EL (cell line): ENCODE data around the gene SMO.
"Not testable (repeated sequence)": the region's sequence is repeated elsewhere in the genome, so short reads cannot be mapped to it uniquely, and the experiment has no call there.

ENCODE experiments used
- DNase-seq: peaks from one replicate; pipeline ENCODE4 v3.0.0-alpha.2; 2016

SMO gene

DNA sequence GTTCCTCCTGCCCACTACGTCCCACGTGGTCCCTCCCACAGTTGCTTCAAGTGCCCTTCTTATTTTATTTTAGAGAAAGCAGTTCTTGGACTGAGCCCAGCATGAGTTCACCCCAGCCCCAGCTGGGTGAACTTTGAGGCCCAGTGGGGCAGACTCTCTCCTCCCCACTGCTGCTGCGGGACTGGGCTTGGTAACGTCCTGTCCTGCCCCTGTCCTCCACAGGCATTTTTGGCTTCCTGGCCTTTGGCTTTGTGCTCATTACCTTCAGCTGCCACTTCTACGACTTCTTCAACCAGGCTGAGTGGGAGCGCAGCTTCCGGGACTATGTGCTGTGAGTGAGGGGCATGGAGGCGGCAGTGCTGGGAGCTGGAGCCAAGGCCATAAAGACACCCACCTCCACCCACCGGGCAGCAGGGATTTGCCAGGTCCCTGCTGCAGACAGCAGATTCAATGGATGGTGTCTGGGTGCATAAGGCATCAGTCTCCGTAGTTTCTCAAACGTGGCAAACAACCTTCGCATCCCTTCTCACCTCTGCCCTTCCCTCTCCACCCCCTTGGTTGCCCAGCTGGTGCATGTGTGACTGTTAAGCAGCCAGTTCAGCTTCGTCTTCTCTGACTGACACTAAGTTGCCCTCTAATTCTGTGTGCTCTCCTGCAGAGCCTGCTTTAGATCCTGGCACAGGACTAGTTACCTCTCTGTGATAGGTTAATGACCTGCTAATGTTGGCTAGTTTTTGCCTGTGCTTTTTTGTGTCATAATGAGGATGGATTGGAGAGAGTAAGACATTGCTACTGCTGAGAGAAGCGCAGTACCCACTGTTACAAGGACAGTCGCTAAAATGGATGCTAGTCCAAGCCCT, 20.9 kb downstream of the SMO start:
- DNase-seq = no peak

DNA sequence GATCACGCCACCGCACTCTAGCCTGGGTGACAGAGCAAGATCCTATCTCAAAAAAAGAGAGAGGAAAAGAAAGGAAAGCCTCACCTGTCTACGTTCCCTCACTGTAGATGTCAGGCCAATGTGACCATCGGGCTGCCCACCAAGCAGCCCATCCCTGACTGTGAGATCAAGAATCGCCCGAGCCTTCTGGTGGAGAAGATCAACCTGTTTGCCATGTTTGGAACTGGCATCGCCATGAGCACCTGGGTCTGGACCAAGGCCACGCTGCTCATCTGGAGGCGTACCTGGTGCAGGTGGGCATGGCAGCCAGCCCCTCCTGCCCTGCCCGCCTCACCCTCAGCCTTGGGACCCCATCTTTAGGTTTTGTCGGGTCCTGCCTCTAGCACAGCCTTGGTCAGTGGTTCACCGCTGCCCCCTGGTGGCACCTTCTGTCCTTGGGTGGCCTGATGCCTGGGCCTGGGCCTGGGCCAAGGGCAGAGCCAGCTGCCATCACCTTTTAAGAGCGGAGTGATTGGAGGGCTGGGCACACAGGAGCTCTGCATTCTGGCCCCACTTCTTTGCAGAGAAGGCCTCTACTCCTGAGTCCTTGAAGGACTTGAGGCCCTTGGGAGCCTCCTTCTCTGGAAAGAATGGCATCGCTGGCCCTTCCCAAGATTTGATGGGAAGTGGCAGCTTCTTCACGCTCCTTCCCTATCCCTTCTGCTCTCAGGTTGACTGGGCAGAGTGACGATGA, 22.0 kb downstream of the SMO start:
- peak; percentile 52 for DNase-seq

DNA sequence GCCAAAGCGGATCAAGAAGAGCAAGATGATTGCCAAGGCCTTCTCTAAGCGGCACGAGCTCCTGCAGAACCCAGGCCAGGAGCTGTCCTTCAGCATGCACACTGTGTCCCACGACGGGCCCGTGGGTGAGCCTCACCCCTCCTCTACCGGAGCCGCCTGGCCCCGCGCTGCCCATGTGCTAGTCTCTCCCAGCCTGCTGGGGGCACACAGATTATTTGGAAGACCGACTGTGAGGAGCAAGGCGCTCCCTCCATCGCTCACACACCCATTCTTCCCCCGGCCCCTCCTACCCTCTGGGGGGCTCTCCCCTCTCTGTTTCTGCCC, 22.5 kb downstream of the SMO start:
- DNase-seq = no peak

DNA sequence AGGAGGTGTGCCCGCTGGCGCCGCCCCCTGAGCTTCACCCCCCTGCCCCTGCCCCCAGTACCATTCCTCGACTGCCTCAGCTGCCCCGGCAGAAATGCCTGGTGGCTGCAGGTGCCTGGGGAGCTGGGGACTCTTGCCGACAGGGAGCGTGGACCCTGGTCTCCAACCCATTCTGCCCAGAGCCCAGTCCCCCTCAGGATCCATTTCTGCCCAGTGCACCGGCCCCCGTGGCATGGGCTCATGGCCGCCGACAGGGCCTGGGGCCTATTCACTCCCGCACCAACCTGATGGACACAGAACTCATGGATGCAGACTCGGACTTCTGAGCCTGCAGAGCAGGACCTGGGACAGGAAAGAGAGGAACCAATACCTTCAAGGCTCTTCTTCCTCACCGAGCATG, 23.7 kb downstream of the SMO start:
- DNase-seq = no peak

DNA sequence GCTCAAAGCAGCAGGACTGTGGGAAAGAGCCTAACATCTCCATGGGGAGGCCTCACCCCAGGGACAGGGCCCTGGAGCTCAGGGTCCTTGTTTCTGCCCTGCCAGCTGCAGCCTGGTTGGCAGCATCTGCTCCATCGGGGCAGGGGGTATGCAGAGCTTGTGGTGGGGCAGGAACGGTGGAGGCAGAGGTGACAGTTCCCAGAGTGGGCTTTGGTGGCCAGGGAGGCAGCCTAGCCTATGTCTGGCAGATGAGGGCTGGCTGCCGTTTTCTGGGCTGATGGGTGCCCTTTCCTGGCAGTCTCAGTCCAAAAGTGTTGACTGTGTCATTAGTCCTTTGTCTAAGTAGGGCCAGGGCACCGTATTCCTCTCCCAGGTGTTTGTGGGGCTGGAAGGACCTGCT, 24.2 kb downstream of the SMO start:
- DNase-seq = no peak

DNA sequence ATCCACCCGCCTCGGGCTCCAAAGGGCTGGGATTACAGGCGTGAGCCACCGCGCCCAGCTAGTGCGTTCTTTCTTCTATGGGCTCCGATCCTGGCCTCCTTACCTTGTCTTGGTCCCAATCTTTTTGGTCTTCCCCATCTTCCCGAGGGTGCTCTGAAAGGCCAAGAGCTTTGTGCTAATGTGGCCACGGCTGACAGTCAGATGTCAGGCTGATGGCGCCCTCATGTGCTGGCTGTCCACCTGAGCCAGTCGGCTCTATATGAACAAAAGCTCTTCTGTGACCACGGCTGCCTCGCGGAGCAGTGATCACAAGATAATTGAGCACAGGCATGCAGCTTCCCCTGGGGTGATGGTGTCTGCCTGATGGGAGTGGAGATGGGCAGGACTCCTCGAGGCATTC, 25.4 kb downstream of the SMO start:
- DNase-seq = no peak

DNA sequence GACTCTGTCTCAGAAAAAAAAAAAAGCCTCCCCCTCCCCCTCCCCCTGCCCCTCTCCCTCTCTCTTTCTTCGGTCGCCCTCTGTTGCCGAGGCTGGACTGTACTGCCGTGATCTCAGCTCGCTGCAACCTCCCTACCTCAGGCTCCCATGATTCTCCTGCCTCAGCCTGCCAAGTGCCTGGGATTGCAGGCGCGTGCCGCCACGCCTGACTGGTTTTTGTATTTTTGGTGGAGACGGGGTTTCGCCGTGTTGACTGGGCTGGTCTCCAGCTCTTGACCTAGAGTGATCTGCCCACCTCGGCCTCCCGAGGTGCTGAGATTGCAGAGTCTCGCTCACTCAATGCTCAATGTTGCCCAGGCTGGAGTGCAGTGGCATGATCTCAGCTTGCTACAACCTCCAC, 27.3 kb downstream of the SMO start:
- not testable (repeated sequence) for DNase-seq

DNA sequence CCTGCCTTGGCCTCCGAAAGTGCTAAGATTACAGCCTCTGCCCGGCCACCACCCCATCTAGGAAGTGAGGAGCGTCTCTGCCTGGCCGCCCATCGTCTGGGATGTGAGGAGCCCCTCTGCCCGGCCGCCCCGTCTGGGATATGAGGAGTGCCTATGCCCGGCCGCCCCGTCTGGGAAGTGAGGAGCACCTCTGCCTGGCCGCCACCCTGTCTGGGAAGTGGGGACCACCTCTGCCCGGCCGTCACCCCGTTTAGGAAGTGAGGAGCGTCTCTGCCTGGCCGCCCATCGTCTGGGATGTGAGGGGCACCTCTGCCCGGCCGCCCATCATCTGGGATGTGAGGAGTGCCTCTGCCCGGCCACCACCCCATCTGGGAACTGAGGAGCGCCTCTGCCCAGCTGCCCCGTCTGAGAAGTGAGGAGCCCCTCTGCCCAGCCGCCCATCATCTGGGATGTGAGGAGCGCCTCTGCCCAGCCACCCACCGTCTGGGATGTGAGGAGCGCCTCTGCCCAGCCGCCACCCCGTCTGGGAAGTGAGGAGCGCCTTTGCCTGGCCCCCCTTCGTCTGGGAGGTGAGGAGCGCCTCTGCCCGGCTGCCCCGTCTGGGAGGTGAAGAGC, 27.8 kb downstream of the SMO start:
- DNase-seq = not testable (repeated sequence)

DNA sequence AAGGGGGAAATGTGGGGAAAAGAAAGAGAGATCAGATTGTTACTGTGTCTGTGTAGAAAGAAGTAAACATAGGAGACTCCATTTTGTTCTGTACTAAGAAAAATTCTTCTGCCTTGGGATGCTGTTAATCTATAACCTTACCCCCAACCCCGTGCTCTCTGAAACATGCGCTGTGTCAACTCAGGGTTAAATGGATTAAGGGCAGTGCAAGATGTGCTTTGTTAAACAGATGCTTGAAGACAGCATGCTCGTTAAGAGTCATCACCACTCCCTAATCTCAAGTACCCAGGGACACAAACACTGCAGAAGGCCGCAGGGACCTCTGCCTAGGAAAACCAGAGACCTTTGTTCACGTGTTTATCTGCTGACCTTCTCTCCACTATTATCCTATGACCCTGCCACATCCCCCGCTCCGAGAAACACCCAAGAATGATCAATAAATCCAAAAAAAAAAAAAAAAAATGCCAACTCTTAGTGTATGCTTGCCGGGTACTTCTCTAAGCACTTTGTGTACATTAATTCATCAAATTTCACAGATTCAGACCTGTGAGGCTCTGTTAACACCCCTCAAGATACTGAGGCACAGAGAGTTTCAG, 28.5 kb downstream of the SMO start:
- DNase-seq = not testable (repeated sequence)

DNA sequence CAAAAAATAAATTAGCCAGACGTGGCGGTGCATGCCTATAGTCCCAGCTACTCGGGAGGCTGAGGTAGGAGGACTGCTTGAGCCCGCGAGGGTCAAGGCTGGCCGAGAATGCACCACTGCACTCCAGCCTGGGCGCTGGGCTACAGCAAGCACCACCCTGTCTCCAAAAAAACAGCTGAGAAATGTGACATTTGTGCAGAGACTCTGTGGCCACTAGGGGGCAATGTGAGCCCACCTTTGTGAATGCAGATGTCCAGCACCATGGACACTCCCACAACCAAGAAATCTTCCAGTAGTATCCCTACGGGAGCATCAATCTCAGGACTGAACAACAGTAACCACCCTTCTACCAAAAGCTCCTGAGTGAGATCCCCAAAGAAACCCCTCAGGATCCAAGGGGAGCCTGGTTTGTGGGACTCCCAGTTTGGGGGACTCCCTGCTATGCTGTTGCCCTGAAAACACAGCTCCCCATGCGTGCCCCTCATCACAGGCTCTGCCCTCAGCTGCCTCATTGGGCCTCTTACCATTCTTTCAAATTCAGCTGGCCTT, 30.2 kb downstream of the SMO start:
- DNase-seq = peak; percentile 77

DNA sequence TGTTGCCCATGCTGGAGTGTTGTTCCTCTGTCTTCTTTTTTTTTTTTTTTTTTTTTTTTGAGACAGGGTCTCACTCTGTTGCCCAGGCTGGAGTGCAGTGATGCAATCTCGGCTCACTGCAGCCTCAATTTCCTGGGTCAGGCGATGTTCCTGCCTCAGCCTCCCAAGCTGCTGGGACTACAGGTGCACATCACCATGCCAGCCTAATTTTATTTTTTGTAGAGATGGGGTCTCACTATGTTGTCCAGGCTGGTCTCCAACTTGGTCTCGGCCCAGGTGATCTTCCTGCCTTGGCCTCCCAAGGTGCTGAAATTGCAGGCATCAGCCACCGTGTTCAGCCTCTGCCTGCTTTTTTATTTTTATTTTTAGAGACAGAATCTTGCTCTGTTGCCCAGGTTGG, 30.7 kb downstream of the SMO start:
- not testable (repeated sequence) for DNase-seq

DNA sequence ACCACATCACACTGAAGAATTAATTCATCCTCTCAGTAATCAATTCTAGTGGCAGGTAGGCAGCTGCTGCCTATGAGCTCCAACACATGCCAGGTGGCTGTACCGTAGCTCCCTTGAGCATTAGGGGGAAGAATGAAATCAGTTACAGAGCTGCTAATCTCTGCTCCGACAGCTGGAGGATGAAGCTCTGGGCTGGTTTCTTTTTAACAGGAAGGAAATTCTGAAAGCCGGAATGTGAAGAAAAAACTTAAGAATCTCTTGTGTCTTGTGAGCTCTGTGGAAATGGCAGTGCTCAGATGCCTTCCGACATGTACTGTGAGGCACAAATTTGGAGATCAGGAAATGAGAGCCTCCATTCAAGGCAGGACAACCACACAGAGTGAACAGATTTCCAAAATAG, 33.6 kb downstream of the SMO start:
- no peak for DNase-seq

DNA sequence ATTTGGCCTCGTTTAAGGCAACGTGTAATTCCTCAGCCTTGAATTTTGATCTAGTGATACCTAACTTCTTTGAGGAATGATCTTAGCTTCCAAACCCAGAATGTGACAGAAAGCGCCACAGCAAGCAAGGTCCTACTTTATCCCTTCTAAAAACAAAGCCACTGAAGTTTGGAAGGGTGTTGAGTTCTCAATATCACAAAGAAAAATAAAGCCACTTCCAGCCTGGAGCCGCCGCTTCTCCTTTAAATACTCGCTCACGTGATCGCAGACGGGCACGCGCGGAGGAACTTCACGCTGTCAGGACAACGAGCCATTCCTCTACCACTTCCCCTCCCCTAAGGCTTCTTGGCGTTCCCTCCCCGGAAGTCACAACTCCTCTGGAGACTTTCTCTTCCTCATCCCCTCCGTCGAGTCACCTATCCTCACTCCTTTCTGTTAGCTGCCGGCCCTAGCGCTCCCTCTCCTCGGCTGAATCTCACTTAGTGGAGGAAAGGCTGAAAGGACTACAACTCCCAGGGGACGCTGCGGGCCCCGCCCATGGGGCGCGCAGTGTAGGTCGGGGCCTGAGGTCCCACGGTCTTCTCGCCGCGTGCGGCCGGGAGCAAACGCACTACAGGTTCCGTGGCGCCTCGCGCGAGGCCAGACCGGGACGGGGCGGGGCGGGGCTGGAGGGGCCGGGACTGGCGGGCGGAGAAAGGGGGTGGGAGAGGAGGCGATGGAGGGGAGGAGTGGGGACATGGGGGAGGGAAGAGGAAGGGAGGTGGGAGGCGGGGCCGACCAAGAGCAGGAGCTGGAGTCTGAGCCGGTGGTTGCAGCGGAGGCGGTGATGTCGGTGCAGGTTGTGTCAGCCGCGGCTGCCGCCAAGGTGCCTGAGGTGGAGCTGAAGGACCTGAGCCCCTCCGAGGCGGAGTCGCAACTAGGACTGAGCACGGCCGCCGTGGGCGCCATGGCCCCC, 36.1 kb downstream of the SMO start, which contains the start of gene AHCYL2:
Gene AHCYL2, plus strand, starts transcription at position 780 of the 955 bp plus-strand sequence.
- DNase-seq = peak; percentile 97

DNA sequence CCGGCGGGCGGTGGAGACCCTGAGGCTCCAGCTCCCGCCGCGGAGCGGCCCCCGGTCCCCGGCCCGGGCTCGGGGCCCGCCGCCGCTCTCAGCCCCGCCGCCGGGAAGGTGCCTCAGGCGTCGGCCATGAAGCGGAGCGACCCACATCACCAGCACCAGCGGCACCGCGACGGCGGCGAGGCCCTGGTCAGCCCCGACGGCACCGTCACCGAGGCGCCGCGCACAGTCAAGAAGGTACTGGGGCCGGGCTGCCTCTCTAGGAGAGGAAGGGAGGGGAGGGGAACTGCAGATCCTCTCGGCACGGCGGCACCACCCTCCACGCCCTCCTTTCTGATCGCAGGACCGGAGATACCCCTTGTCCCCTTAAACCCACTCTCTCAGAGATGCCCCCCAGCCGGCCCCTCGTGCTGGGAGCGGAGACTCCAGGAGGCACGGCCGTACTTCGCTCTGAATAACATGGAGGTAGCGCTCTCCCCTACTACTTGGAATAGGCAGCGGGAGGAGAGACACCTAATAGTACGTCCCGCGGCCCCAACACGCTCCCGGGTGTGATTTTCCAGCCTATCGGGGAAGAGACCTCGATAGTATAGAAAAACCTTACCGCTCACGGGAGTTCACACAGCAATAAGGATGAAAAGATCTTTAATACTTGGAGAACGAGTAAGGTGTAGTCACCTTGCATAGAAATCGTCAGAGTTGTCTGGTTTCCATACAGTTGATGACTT, 36.9 kb downstream of the SMO start:
- DNase-seq = peak; percentile 47

DNA sequence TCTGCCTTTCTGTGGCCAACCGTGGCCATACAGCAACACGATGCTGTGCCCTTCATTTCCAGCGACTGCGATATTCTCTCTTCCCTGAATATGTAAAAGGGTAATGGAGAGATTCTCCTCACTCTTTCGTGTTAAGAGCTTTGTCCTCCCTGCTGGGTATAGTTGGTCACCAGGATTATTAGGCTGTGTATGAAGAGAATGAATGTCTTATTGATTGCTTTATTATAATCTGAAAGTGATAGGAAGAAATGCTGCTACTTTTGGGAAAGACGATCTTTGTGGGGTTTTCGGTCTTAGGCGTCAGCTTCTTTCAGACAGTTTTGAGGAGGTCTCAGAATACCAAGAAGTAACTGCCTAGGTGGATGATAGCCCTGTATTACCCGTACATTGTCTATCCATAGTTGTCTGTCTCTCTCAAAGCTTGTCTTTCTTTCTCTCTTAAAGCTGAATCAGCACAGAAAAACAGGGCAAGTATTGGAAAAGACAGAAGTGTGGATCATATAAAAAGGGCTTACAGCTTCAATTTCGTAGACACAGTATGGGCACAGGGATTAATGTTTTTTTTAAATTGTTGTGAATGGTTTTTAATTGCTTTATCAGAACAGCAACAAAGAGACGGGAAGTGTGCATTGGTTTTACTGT, 37.6 kb downstream of the SMO start:
- no peak for DNase-seq

DNA sequence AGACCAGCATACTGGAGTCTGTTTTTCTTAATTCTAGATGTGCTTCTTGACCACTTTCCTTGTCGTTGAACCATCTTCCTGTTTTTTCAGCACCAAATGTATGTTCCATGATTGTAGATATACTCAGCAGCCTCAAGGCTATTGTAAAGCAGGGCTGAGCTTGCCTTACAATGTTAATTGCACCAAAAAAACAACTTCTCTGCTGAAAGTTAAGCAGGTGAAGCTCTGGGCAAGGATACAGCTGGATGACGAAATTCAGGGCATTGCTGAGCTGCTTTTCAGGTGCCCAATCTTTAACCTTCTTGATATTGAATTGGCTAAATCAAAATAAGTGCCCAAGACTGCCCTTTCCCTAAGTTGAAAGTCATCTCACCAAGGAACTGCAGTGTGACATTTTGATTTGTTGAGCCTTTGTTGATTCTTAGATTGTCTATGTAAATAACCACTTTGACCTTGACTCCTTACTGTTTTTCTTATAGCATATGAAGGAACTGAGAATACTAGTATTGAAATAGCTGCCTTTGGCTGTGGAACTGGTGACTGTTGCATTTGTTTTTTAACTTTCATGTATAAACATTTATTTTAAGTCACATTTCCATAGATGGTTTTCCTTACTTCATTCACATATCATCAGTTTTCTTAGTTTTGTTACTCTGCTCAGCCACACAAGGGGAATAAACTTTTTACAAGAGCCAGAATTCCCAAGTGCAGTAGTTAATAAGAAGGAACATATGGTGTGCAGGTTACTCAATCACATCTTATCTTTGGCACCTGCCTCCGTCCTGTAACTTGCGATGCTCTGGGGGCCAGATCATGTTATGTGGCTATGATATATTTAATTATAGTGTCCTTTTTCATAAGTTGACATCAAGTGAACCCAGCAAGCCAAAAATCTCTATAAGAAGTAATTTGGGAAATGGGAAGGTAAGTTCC, 39.5 kb downstream of the SMO start:
- no peak for DNase-seq

DNA sequence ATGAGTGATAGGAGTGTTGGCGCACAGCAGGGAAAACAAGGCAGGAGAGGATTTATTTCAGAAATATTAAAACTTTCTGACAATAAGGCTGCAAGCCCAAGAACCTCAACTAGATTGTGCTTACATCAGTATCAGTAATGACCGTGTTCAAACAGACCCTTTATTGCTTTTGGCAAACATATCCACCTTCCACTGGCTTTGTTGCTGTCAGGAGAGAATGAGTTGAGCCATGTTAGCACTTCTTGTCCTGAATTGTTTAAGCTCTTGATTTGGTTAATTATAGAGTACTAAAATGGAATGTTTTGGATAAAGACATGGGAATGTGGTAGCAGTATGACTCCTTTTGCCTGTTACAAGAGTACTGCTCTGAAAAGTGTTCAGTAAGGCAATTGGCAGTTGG, 40.2 kb downstream of the SMO start:
- no peak for DNase-seq

DNA sequence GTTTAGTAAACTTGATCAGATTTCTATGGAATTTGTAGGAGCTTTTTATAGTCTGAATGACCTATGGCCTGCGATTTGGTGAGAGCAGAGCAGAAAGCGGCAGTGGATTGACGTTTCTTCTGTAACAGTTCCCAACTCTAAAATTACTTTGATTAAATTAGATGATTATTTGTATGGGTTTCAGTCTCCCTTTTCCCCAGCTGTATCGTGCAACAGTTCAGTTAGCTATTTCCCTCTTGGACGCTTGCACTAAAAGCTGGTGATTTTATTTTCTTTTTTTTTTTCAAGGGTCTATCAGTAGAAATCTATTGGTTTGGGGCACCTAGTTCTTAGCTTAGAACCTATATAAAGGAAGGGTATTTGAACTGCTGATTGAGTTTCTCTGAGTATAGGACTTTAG, 43.2 kb downstream of the SMO start:
- no peak for DNase-seq

DNA sequence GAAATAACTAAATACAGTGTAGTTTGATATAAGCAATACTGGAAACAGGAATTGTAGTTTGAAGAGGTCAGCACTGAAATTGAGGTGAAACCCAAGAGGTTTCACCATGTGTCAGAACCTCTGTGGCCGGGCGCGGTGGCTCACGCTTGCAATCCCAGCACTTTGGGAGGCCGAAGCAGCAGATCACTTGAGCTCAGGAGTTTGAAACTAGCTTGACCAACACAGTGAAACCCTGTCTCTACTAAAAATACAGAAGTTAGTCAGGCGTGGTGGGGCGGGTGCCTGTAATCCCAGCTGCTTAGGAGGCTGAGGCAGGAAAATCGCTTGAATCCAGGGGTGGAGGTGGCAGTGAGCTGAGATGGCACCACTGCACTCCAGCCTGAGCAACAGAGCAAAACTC, 50.1 kb downstream of the SMO start:
- DNase-seq = no peak
